Measurements from ENCODE around the gene LSAMP. TPM values are rescaled to one million over a fixed set of nuclear protein-coding genes. Genes with fewer than 3 reads are reported as not detected.
"Not testable (repeated sequence)": the region's sequence is repeated elsewhere in the genome, so short reads cannot be mapped to it uniquely, and the experiment has no call there.

Gene LSAMP
- total RNA-seq, 1 donor from 2014 or later: 0.07 TPM

DNA sequence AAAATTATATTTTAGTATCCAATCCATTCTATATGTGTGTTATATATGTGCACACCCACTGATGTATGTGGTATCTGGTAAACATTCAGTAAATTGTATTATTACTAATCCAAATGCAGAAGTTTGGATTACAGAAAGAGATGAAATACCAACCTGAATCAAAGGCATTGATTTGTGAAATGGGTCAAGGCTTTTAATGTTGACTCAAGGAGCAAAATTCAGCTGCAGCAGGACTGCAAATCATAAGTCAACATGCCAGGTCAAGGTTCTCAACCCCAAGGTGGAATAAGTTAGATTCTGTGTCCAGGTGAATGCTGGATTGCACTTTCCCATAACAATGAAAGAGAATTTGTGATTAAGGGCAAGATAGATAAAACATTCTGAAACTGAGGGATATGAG is 631.3 kb downstream of the LSAMP start:
- DNase-seq (ENCODE audit: low read depth, low spot score): no peak

DNA sequence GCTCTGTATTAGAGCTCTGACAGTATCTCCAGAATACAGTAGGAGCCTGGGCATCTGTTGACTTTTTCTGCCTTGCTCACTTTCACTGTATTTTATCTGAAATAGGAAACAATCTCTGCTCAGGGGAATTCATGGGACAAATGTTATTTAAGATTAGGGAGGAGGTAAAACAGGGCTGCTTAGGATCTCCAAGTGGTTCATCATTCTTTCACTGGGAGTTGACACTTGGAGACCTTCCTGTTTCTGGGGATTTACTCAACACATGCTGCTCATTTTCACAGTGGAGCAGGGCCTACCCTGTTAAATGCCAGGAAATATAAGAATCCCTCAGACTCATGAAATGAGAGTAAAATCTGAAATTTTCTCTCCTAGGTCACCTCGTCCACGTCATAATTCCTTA is 636.5 kb downstream of the LSAMP start:
- no peak for DNase-seq (ENCODE audit: low read depth, low spot score)

GRCh38 chr3:115808244-115808643 is 637.0 kb downstream of the LSAMP start:
- DNase-seq (ENCODE audit: low read depth, low spot score): no peak

DNA sequence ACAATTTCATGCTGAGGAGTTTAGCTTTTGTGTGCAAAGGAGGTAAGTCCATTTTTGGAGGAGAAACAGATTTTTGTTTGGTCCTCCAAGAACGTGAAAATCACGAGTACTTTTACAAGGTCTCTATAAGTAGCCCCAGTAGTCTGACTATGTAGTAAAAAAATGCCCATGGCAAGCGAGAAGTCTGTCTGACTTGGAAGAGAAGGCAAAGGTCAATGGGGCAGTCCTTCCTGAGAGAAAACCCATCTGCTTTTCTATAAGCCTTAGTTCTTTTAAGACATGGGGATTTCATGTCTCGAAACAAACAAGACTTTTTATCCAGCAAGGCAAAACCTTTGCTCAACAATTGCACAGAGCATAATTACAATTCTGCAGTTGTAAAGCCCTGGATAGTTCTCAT is 638.8 kb downstream of the LSAMP start:
- no peak for DNase-seq (ENCODE audit: low read depth, low spot score)

GRCh38 chr3:115805520-115805919 is 639.8 kb downstream of the LSAMP start:
- no peak for DNase-seq (ENCODE audit: low read depth, low spot score)

DNA sequence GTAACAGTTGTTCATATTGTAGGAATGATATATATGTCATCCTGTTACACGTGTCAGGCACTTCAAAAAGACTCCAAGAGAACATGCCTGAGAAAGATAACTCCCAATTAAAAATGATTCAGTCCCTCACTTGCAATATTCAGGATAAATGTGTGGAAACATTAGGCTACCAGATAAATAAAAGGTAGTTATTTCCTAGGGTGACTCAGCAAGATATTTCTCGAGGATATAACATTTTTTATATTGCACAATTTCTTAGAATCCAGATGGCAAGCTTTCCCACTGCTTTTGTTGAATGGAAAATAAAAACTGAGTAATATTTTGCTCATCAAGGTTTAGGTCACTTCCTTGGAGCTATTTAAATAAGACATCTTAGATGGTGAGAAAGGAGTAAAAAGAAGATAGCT is 640.6 kb downstream of the LSAMP start:
- DNase-seq (ENCODE audit: low read depth, low spot score): no peak

DNA sequence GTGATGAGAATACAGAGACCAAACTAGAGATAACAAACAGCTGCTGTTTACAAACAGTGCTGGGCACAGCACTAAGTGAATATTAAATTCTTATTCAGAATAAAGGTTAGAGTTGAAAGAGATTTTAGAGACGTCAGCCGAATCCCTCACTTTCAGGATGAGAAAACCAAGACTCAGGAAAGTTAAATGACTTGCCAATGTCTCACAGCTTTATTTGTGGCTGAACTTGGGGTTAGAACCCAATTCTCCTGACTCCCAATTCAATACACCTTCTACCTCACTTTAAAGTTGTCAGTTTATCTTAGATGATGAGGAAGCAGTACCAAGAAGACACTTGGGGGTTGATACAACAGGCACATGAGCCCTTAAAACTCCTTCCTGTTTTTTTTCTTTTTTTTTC is 641.1 kb downstream of the LSAMP start:
- DNase-seq (ENCODE audit: low read depth, low spot score): no peak

- DNase-seq (ENCODE audit: low read depth, low spot score): no peak
These were observed 641.6 kb downstream of the LSAMP start for GRCh38 chr3:115803661-115804060.

DNA sequence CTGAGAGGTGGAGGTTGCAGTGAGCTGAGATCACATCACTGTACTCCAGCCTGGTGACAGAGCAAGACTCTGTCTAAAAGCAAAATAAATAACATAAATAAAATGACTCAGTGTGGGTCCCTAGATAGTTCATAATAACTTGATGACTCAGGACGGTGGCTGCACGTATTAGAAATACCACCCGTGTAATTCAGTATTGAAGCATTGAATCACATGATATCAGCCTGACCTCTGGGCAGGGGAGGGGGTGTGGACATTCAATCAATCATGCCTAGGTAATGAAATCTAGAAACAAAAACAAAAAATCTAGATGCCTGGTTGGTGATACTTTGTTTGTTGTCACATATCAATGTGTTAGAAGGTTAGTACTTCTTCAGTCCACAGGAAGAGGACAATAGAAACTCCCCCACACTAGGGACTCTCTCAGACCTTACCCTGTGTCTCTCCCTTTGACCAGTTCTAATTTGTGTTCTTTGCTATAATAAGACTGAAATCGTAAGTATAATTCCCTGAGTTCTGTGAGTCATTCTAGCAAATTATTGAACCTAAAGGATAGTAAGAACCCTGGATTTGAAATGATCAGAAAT is 644.7 kb downstream of the LSAMP start:
- no peak for DNase-seq (ENCODE audit: low read depth, low spot score)

- not testable (repeated sequence) for DNase-seq (ENCODE audit: low read depth, low spot score)
These were observed 645.2 kb downstream of the LSAMP start for GRCh38 chr3:115800065-115800464.

DNA sequence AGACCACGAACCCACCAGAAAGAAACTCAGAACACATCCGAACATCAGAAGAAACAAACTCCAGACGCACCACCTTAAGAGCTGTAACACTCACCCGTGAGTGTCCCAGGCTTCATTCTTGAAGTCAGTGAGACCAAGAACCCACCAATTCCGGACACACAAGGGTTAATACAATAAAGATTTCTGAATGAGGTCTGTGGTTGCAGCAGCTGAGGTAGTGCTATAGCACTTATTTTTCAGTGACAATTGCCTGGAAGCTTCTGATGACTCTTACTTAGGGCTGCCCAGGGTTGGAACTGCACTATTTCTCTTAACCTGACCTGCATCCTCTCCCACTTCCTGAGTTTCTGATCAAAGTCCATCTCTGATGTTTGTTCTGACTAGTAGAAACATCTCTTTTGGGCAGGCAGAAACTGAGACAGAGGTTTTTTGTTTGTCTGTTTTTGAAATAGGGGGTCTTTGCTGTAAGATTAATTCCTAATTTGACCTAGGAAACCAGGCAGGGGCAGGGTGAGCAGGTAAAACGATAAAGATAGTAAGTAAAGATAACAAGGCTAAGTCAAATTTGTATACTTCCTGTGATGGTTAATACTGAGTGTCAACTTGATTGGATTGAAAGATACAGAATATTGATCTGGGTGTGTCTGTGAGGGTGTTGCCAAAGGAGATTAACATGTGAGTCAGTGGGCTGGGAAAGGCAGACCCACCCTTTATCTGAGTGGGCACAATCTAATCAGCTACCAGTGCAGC is 652.9 kb downstream of the LSAMP start:
- DNase-seq (ENCODE audit: low read depth, low spot score): no peak

GRCh38 chr3:115791271-115792153 is 653.8 kb downstream of the LSAMP start:
- not testable (repeated sequence) for DNase-seq (ENCODE audit: low read depth, low spot score)

DNA sequence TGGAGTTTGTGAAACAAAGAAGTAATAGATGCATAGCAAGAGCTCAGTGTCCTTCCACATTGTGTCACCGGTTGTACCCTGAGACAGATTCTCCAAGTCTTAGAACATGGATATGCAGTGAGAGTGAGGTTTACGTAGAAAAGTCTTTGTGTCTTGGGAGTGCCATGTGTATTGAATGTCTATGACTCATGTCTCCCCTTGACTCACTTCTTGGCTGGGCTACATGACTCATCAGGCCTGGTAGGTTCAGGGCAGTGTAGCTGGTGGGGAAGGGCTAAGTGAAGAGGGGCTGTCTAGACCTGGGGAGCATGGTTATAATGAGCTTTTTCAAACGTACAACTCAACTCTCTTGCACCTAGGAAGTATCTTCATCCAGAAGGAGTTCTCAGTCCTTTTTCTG is 654.5 kb downstream of the LSAMP start:
- peak; percentile 57 for DNase-seq (ENCODE audit: low read depth, low spot score)

- DNase-seq (ENCODE audit: low read depth, low spot score): no peak
These were observed 655.8 kb downstream of the LSAMP start for GRCh38 chr3:115789481-115789880.

DNA sequence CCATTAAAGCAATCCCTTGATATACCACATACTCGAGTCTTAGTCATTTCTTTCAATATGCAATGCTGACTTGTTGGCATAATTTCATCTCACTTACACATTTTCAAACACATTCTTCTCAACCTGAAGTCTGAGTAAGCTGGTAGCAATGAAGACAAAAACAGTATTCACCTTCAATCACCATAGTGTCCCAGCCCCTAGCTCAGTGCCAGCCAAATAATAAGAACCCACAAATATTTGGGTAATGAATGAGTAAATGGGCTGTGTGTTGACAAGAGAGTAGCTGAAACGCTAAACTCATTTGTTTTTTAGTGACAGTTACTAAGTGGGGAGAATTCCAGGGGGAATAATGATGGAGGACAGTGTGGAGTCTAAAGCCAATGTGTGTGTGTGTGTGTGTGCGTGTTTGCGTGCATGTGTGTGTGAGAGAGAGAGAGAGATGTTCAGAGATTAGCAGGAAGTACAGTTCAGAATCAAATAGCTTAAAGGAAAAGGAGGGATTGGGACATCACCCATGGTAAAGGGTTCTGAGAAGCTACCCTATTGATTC is 656.3 kb downstream of the LSAMP start:
- no peak for DNase-seq (ENCODE audit: low read depth, low spot score)

DNA sequence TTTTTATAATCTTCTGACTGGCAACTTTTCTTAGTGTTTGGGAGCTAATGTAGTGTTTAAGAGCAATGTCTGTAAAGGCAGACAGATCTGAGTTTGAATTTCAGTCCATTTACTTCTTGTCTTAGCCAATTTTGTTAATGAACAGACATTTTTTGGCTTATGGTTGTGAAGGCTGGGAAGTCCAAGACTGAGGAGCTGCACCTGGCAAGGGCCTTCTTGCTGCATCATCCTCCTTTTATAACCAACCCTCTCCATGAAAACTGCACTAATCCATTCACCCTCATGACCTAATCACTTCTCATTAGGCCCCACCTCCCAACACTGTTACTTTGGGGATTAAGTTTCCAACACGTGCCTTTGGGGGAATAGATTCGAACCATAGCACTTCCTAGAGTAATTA is 657.5 kb downstream of the LSAMP start:
- DNase-seq (ENCODE audit: low read depth, low spot score): no peak

GRCh38 chr3:115785782-115786181 is 659.5 kb downstream of the LSAMP start:
- DNase-seq (ENCODE audit: low read depth, low spot score): no peak

DNA sequence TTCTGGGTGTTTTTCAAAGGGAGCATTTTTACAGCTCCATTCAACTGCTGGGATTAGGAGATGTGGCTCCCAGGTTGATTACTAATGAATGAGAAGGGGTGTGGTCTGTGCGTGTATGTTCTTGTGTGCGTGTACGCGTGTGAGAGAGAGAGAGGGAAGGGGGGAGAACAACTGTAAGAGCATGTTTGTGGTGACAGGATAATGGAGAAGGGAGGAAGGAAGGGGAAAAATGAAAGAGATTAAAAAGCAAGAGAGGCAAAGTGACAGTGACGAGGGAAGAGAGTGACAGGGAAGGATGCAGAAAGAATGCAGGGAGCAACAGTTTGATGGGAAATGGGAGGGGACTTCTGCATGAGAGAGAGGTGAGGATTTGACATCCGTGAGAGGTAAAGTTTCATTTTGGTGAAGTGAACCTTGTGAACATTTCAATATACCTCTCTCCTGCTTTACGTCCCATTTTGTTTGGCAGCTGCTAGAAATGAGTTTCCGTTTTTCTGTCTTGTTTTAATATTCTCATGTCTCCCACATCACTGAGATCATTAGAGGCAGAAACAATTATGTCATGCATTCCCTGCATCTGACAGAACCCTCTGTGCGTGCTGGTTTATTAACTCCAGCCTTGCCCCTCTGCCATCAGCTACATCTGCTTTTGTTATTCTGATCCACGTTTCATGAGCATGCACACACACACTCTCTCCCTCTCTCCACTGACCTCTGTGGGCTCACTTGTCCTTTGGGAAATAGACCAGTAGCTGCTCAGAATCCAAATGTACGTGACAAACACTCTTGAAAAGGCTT is 660.3 kb downstream of the LSAMP start:
- no peak for DNase-seq (ENCODE audit: low read depth, low spot score)

GRCh38 chr3:115783938-115784738 is 661.1 kb downstream of the LSAMP start:
- peak; percentile 72 for DNase-seq (ENCODE audit: low read depth, low spot score)

- DNase-seq (ENCODE audit: low read depth, low spot score): not testable (repeated sequence)
These were observed 661.9 kb downstream of the LSAMP start for GRCh38 chr3:115783426-115783825.

All from pulmonary artery endothelial cell (primary cell).